B cell (primary cell): Measurements from ENCODE around the gene ARHGAP1. TPM values are rescaled to one million over a fixed set of nuclear protein-coding genes. Genes with fewer than 3 reads are reported as not detected.

Experiments
- ATAC-seq: fragments of 200-7000 bp; cut with Tn5 transposase; one replicate; pipeline ENCODE4 v1.10.0; 2021; ENCODE audit warnings: low read depth, mild to moderate bottlenecking, moderate number of reproducible peaks, moderate library complexity
- CTCF ChIA-PET: fragments of 350-600 bp; sonication (Branson Sonifier 250); formaldehyde crosslinking; loops from one replicate; lab custom pipeline; 2021; ENCODE audit warnings: antibody characterized with exemption, inconsistent platforms; lab: Charles Lee
- POLR2A ChIA-PET: fragments of 350-600 bp; sonication (Branson Sonifier 250); formaldehyde crosslinking; loops from one replicate; lab custom pipeline; 2021; ENCODE audit warnings: antibody characterized with exemption; lab: Charles Lee
- DNase-seq: peaks from one replicate; pipeline ENCODE4 v3.0.0; 2013
- H2AFZ ChIP-seq: 2 replicates; pipeline ENCODE4 v1.6.1; 2012; ENCODE audit warnings: mild to moderate bottlenecking, low read depth, low read length; ENCODE audit not compliant: insufficient read depth, poor library complexity, severe bottlenecking
- H3K27ac ChIP-seq, 2 donors: 1 replicate in 1 of 2; 2 replicates in 1 of 2; pipeline ENCODE4 v1.5.1; 2012 to 2013; ENCODE audit warnings: low read length in 2 of 2, mild to moderate bottlenecking in 2 of 2, moderate library complexity in 1 of 2
- H3K27me3 ChIP-seq, 4 experiments: fragments of 200-600 bp in 1 of 4; sonication (generic) in 1 of 4; replicated peaks in 1 of 4; 1 replicate in 2 of 4; 2 replicates in 2 of 4; pipeline versions ENCODE4 v1.6.1 to v1.7.0; 2013 to 2016; ENCODE audit warnings: low read length in 3 of 4, mild to moderate bottlenecking in 2 of 4, mixed read lengths in 1 of 4, moderate library complexity in 1 of 4; ENCODE audit not compliant: insufficient read depth in 4 of 4, control insufficient read depth in 3 of 4; ENCODE audit errors: control extremely low read depth in 1 of 4
- H3K36me3 ChIP-seq, 2 experiments: replicated peaks in 1 of 2; 1 replicate in 1 of 2; 2 replicates in 1 of 2; pipeline versions ENCODE4 v1.6.1 to v1.7.1; 2013; ENCODE audit warnings: low read length in 1 of 2; ENCODE audit not compliant: insufficient read depth in 2 of 2, control insufficient read depth in 1 of 2; ENCODE audit errors: control extremely low read depth in 1 of 2, extremely low read depth in 1 of 2
- H3K4me1 ChIP-seq, 2 donors: fragments of 200-600 bp in 1 of 2; sonication (generic) in 1 of 2; 1 replicate in 1 of 2; 2 replicates in 1 of 2; pipeline versions ENCODE4 v1.5.1 to v1.6.1; 2013 to 2017; ENCODE audit warnings: low read length in 2 of 2; ENCODE audit not compliant: control insufficient read depth in 2 of 2, insufficient read depth in 2 of 2
- H3K4me2 ChIP-seq: replicated peaks from 2 replicates; pipeline ENCODE3; 2012; ENCODE audit warnings: mild to moderate bottlenecking, low read depth, low read length; ENCODE audit not compliant: poor library complexity, severe bottlenecking
- H3K4me3 ChIP-seq, 5 experiments: fragments of 200-600 bp in 1 of 5; sonication (generic) in 1 of 5; 1 replicate in 3 of 5; 2 replicates in 2 of 5; pipeline versions ENCODE4 v1.5.1 to v1.7.0; 2011 to 2016; ENCODE audit warnings: low read length in 4 of 5, mild to moderate bottlenecking in 4 of 5, low read depth in 2 of 5, control low read depth in 1 of 5, moderate library complexity in 1 of 5; ENCODE audit not compliant: insufficient read depth in 1 of 5; ENCODE audit errors: control extremely low read depth in 1 of 5, extremely low read depth in 1 of 5
- H3K79me2 ChIP-seq: fragments of 200-600 bp; sonication (generic); one replicate; pipeline ENCODE4 v1.6.0; 2016; ENCODE audit warnings: low read length; ENCODE audit not compliant: control insufficient read depth, insufficient read depth
- H3K9ac ChIP-seq: fragments of 200-600 bp; sonication (generic); 2 replicates; pipeline ENCODE4 v1.6.1; 2017; ENCODE audit warnings: mild to moderate bottlenecking, low read length, moderate library complexity
- H3K9me3 ChIP-seq, 3 donors: one replicate each; pipeline versions ENCODE4 v1.6.1 to v1.7.1; 2013; ENCODE audit warnings: low read length in 2 of 3; ENCODE audit not compliant: control insufficient read depth in 2 of 3, insufficient read depth in 1 of 3; ENCODE audit errors: control extremely low read depth in 1 of 3
- H4K20me1 ChIP-seq: 2 replicates; pipeline ENCODE4 v1.6.0; 2012; ENCODE audit warnings: mild to moderate bottlenecking, low read length; ENCODE audit not compliant: insufficient read depth, control insufficient read depth, poor library complexity, severe bottlenecking
- H3K27ac Mint-ChIP-seq: one replicate; pipeline ENCODE4 v1.8.0; 2021; ENCODE audit warnings: mixed read lengths
- H3K27me3 Mint-ChIP-seq: one replicate; pipeline ENCODE4 v1.8.0; 2021; ENCODE audit warnings: mixed read lengths
- H3K4me1 Mint-ChIP-seq: one replicate; pipeline ENCODE4 v1.8.0; 2021; ENCODE audit warnings: mixed read lengths
- H3K4me3 Mint-ChIP-seq: one replicate; pipeline ENCODE4 v1.8.0; 2021; ENCODE audit warnings: mixed read lengths
- H3K9me3 Mint-ChIP-seq: one replicate; pipeline ENCODE4 v1.8.0; 2022; ENCODE audit warnings: mixed read lengths; ENCODE audit not compliant: insufficient read depth
- CTCF ChIP-seq: fragments of 200-600 bp; IDR thresholded peaks from one replicate; pipeline ENCODE4 v1.8.0; 2022; ENCODE audit warnings: antibody characterized with exemption, mild to moderate bottlenecking
- EZH2 ChIP-seq: IDR thresholded peaks from 2 replicates; pipeline ENCODE4 v1.6.1; 2012; ENCODE audit warnings: borderline replicate concordance, low read depth, mild to moderate bottlenecking, moderate library complexity, low read length; ENCODE audit not compliant: insufficient read depth, poor library complexity, severe bottlenecking
- WGBS: methylation state at CpG from one replicate; pipeline ENCODE4 v1.1.5; 2013; ENCODE audit warnings: missing lambda C conversion rate; ENCODE audit not compliant: insufficient coverage; 5-methylcytosine and 5-hydroxymethylcytosine counted together
- intact Hi-C: fragments of 100-400 bp; cut with micrococcal nuclease; formaldehyde crosslinking; loops from one replicate; pipeline ENCODE4 v1.10.0; 2022
- polyA plus RNA-seq: library from polyadenylated mRNA; depleted of rRNA; stranded (reverse); fragments of >200 nt; gene quantifications from 2 replicates; pipeline ENCODE4 v1.2.3, GENCODE V29; 2012
- total RNA-seq, 2 donors: library from RNA; stranded (reverse); fragments of 120-200 nt in 1 of 2; gene quantifications; 1 replicate in 1 of 2; 2 replicates in 1 of 2; pipeline versions ENCODE4 v1.2.3 to v1.2.4, GENCODE V29; 2013 to 2022

Gene ARHGAP1
- total and polyA plus RNA-seq, 2 donors (not counting 1 experiment from before 2014, with no cell fraction given): 33.9 to 55.0 TPM

- Mint-ChIP-seq H3K4me3 (no peak overlapping the region), H3K27ac (no peak overlapping the region), H3K9me3 (no peaks in the 10 kb centered on the region), H3K27me3 (no peaks in the 10 kb centered on the region), H3K4me1 (no peaks in the 10 kb centered on the region)
- Histone ChIP-seq H3K27ac (no peak overlapping the region), H3K27me3 (no peaks in the 10 kb centered on the region), H4K20me1 (no peaks in the 10 kb centered on the region), H3K9me3 (no peaks in the 10 kb centered on the region), H3K4me1 (no peaks in the 10 kb centered on the region), H3K4me2 (no peak overlapping the region), H3K9ac (no peak overlapping the region), H3K4me3 (no peak overlapping the region), H3K79me2 (no peaks in the 10 kb centered on the region), H2AFZ (no peak overlapping the region), H3K36me3 (peaks cover 10 to 84% of the 10 kb centered on the region in 2 experiments)
- CTCF ChIA-PET: no interaction called here
- ATAC-seq: no peak
- POLR2A ChIA-PET: no interaction called here
- DNase-seq: no peak
- intact Hi-C loops: no loop called here
- no peak for TF ChIP-seq CTCF
- no peak for TF ChIP-seq EZH2
Measured at GRCh38 chr11:46661836-46662235, 38.6 kb downstream of the ARHGAP1 start.

GRCh38 chr11:46659908-46660307, 40.5 kb downstream of the ARHGAP1 start:
- Mint-ChIP-seq H3K27me3 (no peaks in the 10 kb centered on the region), H3K9me3 (no peaks in the 10 kb centered on the region), H3K4me1 (no peaks in the 10 kb centered on the region), H3K27ac (no peak overlapping the region), H3K4me3 (no peak overlapping the region)
- Histone ChIP-seq H3K36me3 (peaks cover 14 to 78% of the 10 kb centered on the region in 2 experiments), H3K4me2 (no peak overlapping the region), H3K27ac (no peak overlapping the region), H3K4me3 (no peak overlapping the region), H3K79me2 (no peaks in the 10 kb centered on the region), H3K27me3 (no peaks in the 10 kb centered on the region), H3K9ac (no peak overlapping the region), H3K4me1 (no peaks in the 10 kb centered on the region), H3K9me3 (no peaks in the 10 kb centered on the region), H2AFZ (no peak overlapping the region), H4K20me1 (no peaks in the 10 kb centered on the region)
- CTCF ChIA-PET: interaction anchor here (0.6 kb wide), 1 partner anchor 124 kb away, joined by 3 read pairs; no protein-coding TSS in a partner anchor
- DNase-seq (no peak), ATAC-seq (no peak)
- TF ChIP-seq EZH2: no peak
- TF ChIP-seq CTCF: no peak
- POLR2A ChIA-PET: no interaction called here
- intact Hi-C loops: no loop called here
- WGBS: no CpG with 5 or more reads among the region's 1 CpG
